Measurements from ENCODE around the gene PROC.

- TF ChIP-seq POLR2AphosphoS5 (IDR thresholded peaks at IDR 0.05; ENCODE audit: borderline replicate concordance, low read depth, low read length) (no peak), EZH2 (IDR thresholded peaks at IDR 0.05) (no peak), FOXP2 (optimal IDR thresholded peaks at IDR 0.05; ENCODE audit: control extremely low read depth, extremely low read length, insufficient read depth) (no peak)
Measured at GRCh38 chr2:127427376-127428056, 9.3 kb downstream of the PROC start.
